GM21381 (cell line): ENCODE results near the gene ASTN2.

ENCODE experiments used
- ATAC-seq: cut with Tn5 transposase; IDR thresholded peaks from one replicate; pipeline ENCODE4 v1.9.1; 2021; ENCODE audit warnings: mild to moderate bottlenecking, moderate library complexity; ENCODE audit not compliant: unreplicated experiment

Gene ASTN2

DNA sequence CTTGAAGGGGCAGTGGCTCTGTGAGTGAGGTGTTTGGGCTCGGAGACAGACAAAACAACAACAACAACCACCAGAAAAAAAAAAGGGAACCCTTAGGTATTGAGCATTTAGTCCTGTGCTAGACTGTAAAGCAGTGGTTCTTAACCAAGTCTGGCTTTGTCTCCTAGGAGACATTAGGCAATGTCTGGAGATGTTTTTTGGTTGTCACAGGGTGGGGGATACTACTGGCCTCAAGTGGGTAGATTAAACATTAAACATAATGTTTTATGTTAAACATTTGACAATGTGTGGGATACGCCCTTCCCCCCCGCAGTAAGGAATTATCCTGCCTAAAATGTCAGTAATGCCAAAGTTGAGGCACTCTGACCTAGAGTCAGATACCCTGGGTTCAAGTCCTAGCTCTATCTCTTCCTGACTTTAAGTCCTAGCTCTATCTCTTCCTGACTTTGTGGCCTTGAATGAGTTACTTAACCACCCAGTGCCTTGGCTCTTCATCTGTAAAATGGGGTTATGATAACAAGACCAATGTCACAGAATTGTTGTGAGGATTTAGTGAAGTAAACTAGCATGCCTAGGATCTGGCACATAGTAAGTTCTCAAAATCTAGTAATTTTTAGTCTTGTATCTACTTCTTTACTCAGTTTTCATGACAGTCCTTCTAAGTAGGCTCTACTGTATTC is 725.9 kb downstream of the ASTN2 start:
- ATAC-seq: no peak

DNA sequence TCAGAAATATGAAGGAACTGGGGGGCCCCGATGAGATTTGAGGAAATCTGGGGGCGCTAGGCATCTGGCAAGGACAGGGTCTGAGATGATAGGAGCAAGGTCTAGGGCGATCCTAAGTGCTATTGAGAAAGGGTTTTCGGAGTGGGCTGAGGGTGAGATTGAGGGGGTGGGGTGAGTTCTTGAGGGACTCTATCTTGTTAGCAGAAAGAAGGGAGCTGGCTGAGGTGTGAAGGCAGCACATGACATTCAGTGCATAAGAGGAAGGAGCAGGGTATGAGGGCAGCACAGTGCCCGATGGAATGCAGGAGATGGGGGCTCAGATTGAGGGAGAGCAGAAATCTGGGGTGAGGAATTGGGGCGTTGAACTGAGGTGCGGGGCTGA is 727.1 kb downstream of the ASTN2 start:
- no peak for ATAC-seq

DNA sequence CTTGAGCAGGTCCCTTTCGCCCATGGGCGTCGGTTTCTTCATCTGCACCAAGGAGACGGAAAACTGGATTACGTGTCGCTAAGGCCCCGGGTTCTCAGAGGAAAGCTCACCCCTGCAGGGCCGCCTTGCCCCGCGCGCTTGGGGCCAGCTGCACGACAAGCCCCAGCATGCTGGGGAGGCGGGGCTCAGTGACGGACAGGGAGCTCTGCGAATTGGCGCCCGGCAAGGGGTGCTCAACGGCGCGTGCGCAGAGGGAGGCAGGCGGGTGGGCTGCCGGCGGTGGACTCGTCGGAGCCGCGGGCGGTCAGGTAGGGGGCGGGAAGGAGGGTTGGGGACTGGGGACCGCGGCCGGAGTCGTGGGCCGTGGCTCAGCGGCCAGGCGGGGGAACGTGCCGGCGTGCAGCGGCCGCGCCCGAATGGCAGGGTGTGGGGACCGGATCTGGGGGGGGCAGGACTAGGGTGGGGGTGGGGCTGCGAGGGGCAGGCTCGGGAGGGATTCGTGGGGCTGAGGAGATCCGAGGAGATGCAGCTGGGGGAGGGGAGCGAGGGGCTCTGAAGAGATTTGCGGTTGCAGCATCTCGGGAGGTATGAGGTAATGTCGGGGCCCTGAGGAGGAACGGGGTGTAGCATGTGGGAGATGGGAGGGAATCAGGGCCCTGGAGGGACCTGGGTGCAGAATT is 727.6 kb downstream of the ASTN2 start, which contains the start of gene TRIM32:
TRIM32 (plus strand) TSS at position 232 of the 680 bp plus-strand sequence. CDS start 10,438 bp downstream, outside the sequence.
- peak; percentile 100 for ATAC-seq

DNA sequence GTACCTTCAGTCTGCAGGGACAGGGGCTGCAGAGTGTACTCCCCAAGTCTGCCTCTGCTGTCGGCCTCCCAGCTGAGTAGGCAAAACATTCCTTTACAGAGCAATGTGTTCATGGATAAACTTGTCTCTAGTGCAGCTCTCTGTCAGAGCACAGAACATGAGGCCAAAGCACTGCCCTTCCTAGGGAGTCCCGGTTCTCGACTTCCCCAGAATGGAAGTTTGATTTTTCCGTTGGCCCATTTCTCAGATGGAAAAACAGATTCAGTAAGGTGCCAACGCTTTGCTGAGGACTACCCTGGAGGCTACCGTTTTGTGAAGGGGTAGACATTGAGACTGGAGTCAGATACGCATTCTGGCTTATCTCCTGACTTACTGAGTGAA is 728.2 kb downstream of the ASTN2 start:
- peak; percentile 42 for ATAC-seq

DNA sequence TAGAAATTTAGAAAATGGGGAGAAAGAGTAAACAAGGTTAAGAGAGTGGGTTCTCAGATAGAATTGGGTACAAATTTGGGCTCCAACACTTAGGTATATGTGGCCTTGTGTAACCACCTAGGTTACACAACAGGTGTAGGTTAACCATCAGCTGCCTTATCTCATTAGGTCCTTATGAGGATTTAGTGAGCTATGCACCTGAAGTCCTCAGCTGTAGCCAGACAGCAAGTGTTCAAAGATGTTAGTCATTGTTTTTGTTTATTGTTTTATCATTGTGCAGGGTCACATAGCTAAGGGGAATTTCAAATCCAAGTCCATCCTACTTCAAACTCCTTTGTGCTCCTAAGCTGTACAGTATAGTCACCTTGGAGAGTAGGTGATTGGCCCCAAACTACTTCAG is 728.7 kb downstream of the ASTN2 start:
- ATAC-seq: no peak

DNA sequence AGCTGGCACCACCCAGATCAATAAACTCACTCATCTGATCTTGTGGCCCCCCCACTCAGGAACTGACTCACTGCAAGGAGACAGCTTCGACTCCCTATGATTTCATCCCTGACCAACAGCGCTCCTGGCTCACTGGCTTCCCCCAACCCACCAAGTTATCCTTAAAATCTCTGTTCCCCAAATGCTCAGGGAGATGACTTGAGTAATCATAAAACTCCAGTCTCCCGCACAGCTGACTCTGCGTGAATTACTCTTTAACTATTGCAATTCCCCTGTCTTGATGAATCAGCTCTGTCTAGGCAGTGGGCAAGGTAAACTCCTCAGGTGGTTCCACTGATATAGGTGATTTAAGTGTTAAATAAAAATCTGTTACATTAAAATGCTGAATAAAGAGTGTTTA is 729.7 kb downstream of the ASTN2 start:
- ATAC-seq: no peak

DNA sequence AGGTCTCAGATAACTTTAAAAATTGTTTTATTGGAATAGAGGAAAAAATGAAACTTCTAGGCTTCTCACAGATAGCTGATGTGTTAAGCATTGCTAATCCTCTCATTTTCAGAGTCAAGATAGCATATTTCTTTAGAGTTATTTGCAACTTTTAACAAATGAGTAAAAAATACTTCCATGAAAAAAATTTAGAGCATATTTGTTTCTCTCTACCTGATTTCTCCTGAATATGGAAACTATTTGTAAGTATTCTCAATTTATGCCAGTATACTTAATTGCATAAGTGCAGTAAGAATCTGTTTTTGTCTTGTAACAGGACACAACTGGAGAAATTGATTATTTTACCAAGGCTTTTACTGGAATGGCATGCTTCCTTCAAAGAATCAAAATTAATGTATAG is 731.3 kb downstream of the ASTN2 start:
- ATAC-seq: no peak

DNA sequence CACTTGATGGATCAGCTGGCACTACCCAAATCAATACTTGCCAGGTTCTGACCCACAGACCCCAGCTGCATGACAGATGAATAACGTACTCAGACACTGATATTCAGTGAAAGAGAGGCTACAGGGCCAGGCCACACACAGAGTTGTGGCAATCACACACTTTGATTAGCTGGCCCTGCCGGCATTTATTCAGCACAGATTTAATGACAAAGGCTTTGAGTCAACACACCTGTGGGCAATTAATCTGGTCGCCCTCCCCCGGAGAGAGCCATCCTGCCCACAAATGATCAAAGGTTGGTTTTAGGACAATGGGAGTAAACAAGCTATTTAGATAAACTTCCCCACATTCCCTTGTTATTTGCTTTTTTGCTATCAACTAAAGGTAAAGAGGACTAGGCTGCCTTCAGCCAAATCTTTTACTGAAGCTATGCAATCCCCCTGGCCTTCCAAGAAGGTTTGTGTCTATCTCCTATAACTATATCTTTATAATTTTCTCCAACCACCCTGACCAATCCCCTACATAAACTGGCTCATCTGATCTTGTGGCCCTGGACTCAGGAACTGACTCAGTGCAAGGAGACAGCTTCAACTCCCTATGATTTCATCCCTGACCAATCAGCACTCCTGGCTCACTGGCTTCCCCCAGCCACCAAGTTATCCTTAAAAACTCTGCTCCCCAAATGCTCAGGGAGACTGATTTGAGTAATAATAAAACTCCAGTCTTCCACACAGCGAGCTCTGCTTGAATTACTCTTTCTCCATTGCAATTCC is 740.5 kb downstream of the ASTN2 start:
- no peak for ATAC-seq

DNA sequence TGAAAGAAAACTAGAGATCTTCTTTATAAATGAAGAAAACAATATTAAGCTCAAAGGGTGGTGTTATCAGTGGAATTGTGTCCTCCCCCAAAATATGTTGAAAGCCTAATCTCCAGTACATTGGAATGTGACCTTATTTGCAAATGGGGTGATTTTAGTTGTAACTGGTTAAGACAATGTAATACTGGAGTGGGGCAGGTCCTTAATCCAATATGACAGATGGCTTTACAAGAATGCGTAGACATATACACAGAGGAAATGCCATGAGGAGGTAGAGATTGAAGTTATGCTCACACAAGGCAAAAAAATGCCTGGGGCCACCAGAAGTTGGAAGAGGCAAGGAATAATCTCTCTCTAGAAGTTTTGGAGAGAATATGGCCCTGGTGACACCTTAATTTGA is 741.5 kb downstream of the ASTN2 start:
- no peak for ATAC-seq

DNA sequence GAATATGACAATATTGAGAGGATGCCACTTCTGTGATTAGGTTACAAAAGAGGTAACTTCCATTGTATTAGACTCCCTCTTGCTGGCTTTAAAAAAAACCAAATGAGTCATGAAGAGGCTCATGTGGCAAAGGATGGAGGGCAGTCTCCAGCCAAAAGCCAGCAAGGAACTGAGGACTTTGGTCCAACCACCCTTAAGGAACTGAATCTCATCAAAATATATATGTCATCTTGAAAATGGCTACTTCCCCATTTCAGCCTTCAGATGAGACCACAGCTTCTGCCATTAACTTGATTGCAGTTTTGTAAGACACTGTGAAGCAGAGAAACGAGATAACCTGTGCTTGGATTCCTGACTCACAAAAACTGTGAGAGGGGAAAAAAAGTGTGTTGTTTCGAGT is 743.3 kb downstream of the ASTN2 start:
- no peak for ATAC-seq

DNA sequence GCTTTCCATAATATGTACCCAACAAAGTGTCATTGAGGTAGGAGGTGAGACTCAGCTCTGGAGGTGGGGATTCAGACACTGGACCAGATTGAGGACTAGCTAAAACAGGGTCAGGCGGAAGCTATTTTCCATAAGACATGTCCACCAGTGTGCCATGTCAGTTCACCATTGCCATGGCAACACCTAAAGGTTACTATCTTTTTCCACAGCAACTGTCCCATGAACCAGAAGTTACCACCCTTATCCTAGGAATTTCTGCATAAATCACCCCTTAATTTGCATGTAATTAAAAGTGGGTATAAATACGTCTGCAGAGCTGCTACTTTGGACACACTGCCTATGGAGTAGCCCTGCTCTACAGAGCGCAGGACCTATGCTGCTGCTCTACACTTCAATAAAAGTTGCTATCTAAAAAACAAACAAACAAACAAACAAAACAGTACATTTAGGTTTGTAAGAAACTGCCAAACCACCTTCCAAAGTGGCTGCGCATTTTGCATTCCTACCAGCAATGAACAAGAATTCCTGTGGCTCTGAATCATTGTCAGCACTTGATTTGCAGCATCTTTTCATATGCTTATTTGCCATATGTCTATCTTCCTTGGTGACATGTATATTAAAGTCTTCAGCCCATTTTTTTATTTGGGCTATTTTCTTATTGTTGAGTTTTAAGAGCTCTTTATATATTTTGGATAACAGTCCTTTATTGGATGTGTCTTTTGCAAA is 745.7 kb downstream of the ASTN2 start:
- ATAC-seq: no peak

DNA sequence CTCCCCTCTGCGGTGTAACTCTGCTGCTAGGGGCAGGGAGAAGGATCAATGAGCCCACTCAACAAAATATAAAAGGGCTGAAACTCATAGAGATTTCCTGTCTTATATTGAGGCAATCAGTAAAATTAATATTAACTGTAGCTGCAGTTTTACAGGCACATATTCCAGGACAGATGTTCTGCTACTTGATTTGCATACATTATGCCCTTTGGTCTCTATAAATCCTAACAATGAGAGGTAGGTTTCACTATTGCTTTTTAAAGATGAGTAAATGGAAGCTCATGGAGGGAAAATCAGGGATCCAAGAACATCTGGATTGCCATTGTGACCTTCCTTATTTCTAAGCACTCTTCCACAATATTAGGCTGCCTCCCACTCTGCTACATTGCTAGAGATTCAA is 751.3 kb downstream of the ASTN2 start:
- ATAC-seq: no peak

DNA sequence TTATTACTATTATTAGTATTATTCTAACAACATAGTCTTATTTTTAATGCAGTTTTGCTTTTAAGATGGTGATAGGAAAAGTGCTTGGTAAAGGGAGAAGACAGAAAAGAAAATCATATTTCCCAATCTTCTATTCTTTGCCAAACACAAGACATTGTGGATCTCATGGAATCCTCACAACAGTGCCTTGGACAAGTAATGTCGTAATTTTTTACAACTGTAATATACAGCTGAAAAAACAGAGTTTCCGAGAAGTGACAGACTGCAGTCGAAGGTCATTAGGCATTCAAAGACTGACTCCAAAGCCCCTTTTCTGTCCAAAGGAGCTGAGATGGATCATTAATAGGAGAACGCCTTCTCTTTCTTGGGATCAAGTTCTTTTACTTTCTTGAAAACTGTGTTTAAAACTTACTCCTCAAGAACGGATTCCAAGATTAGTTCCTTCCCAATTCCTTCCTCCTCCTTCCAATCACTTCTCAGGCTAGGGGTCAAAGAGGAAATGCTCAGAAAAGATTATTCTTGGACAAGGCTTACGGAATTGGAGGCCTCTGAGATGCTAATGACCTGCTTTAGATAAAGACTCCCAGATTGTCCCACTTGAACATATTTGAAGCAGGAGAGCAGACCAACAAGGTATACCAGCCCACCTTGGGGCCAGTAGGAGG is 752.1 kb downstream of the ASTN2 start:
- no peak for ATAC-seq

DNA sequence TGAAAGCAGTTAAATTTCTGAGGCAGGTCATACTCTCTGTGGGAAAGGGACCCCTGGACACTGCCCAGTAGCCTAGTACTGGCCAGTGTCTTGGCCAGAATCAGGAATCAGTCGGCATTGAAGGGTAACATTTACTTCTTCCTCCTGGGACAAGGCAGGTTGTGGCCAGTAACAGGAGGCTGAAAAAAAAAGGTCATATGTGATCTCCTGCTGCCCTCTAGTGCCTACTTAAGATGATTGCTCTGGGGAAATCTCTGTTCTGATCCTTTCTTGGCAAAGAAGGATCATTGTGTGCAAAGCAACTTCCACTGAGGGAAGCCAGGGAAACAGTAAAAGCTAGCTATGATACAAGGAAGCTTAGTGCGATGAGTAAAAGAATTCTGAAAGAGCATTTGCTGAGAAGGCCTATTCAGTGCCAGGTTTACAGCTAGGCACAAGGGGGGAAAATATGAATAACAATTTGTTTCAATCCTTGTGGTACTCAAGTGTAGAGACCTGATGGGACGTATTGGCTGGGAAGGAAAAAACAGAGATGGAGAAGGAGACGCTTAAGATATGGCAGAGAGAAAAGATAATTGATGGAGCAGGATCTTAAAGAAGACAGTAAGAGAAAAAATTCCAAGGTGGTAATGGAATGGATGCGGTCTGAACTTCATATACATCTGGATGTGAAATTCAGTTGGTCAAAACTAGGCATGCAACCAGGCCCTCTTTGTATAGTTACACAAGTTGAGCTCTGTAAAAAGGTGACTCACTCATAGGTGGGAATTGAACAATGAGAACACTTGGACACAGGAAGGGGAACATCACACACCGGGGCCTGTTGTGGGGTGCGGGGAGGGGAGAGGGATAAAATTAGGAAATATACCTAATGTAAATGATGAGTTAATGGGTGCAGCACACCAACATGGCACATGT is 753.6 kb downstream of the ASTN2 start:
- peak; percentile 81 for ATAC-seq

DNA sequence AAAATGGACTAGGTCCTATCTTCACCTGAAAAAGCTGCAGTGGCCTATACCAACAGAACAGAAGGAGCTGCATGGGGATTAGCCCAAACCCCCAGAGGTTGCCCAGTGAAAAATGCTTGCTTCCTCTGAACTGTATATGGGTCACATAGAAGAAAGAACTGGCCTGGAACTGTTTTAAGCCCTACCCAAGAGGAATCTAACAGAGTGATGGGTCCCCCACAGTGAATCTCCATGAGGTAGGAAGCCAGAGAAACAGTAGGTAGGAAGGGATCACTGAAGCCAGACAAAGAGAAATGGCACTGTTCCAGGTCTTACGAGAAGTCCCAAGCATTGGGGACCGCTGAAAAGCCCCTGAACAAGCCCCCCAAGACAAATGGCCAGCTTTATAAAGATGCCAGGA is 756.6 kb downstream of the ASTN2 start:
- ATAC-seq: no peak

DNA sequence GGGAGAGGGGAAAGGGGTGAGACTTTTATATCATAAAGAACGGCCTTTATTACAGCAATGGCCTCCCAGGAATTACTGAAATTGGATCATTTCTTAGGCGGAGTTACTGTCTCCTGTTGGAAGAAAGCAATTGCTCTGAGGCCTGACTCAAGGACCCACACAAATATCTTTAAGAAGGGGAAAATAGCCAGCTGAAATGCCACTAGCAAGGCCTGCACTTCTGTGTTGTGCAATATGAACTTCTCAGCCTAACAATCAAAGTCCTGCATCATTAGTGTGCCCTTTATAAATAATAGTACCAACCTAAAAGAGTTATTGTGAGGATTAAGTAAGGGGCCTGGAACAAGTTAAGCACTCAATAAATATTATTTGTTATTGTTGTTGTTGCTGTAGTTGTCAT is 757.9 kb downstream of the ASTN2 start:
- no peak for ATAC-seq

DNA sequence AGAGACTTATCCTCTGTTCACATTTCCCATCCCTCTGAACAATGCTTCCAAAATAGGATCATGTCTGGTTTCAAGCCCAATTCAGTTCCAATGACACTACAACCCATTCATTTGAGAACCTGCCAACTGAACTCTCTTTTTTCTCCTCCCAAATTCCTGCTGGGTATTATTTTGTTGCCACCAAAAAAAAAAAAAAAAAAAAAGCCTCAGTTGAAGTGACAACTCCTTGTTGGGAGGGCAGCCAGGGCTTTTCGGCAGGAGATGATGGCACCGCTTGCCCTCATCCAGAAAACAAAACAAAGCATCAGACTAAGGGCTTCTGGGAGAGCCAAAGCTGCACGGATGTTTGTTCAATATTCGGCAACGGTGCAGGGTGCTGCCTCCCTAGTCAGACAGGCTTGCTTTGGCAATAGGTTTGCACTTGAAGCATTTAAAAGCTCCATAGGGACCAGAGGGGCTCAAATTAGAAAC is 758.3 kb downstream of the ASTN2 start:
- no peak for ATAC-seq

DNA sequence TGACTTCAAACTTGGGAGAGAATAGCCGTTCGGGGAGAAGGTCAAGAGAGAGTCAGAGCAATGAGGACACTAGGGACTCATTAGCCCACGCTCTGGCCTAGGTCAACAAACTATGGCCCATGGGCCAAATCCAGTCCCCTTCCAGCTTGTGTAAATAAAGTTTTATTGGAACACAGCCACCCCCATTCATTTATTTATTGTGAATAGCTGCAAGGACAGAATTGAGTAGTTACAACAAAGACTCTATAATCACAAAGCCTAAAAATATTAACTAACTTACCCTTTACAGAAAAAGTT is 760.9 kb downstream of the ASTN2 start:
- no peak for ATAC-seq

DNA sequence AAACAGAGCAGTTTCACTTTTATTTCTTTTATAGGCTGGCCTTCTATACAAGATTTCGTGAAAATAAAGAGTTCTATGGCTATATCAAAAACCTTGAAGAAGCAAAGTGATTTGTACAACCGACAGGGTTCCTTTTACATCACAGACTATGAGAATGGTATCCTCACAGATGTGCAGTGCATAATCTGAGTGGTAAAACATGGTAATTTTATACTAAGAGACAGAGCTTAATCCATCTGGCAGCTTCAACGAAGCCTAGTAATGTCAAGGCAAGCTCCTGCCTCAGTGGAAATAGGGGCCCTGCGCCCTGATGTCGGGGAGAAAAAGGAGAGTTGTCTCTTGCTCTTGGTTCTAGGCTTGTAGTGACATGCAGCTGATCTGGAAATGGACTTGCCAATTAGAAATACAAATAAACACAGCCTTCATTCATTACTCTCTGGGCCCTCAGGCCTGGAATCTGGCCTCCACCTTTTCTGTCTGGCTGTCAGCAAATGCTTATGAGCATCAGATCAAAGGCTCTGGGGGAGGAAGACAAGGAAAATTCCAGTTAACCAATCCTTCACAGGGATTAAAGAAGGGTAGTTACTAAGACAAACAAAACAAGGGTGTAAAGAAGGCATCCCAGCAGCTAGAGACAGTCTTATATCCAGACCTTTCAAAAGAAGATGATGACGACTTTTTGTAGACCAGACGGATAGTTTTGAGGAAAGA is 761.4 kb downstream of the ASTN2 start:
- ATAC-seq: no peak
